Neural cell (in vitro differentiated cells): ENCODE measurements around the gene MPPED2. TPM values are rescaled to one million over a fixed set of nuclear protein-coding genes. Genes with fewer than 3 reads are reported as not detected.

Experiments used
- H2AFZ ChIP-seq: fragments of 200-600, 300-800 bp; sonication (generic), shearing (Covaris generic); 2 replicates; pipeline ENCODE4 v1.6.0; 2014; ENCODE audit warnings: low read depth, mild to moderate bottlenecking, antibody characterized with exemption, low read length, moderate library complexity
- H3F3A ChIP-seq: fragments of 200-600 bp; shearing (Covaris generic); 2 replicates; pipeline ENCODE4 v1.6.1; 2016; ENCODE audit warnings: mild to moderate bottlenecking, moderate library complexity, mixed read lengths, antibody characterized with exemption, low read length; ENCODE audit not compliant: insufficient read depth, poor library complexity, severe bottlenecking
- H3K27ac ChIP-seq: fragments of 200-600, 300-800 bp; sonication (generic), shearing (Covaris generic); 2 replicates; pipeline ENCODE4 v1.5.1; 2014; ENCODE audit warnings: mild to moderate bottlenecking, low read length, moderate library complexity
- H3K27me3 ChIP-seq: fragments of 300-800, 200-600 bp; sonication (generic), shearing (Covaris generic); 2 replicates; pipeline ENCODE4 v1.6.0; 2014; ENCODE audit warnings: mild to moderate bottlenecking, low read depth, low read length, moderate library complexity; ENCODE audit not compliant: insufficient read depth
- H3K36me3 ChIP-seq: fragments of 300-800, 200-600 bp; sonication (generic), shearing (Covaris generic); 2 replicates; pipeline ENCODE4 v1.5.1; 2014; ENCODE audit warnings: mild to moderate bottlenecking, antibody characterized with exemption, low read length, moderate library complexity; ENCODE audit not compliant: insufficient read depth
- H3K4me2 ChIP-seq: fragments of 300-800, 200-600 bp; sonication (generic), shearing (Covaris generic); 2 replicates; pipeline ENCODE4 v1.6.0; 2014; ENCODE audit warnings: mild to moderate bottlenecking, low read length
- H3K4me3 ChIP-seq: fragments of 300-800, 200-600 bp; sonication (generic), shearing (Covaris generic); 2 replicates; pipeline ENCODE4 v1.5.1; 2014; ENCODE audit warnings: mild to moderate bottlenecking, low read length, moderate library complexity
- H3K79me2 ChIP-seq: fragments of 200-600 bp; shearing (Covaris generic); replicated peaks from 2 replicates; pipeline ENCODE4 v1.6.0; 2014; ENCODE audit warnings: mild to moderate bottlenecking, low read length, moderate library complexity; ENCODE audit not compliant: insufficient read depth
- H3K9ac ChIP-seq: fragments of 300-800, 200-600 bp; sonication (generic), shearing (Covaris generic); 2 replicates; pipeline ENCODE4 v1.6.1; 2016; ENCODE audit warnings: mild to moderate bottlenecking, low read length, mixed read lengths
- H3K9me2 ChIP-seq: fragments of 200-600 bp; shearing (Covaris generic); 2 replicates; pipeline ENCODE4 v1.6.1; 2016; ENCODE audit warnings: mild to moderate bottlenecking, low read length, mixed read lengths; ENCODE audit not compliant: insufficient read depth
- H3K9me3 ChIP-seq: fragments of 200-600, 300-800 bp; sonication (generic), shearing (Covaris generic); 2 replicates; pipeline ENCODE4 v1.6.1; 2016; ENCODE audit warnings: mild to moderate bottlenecking, mixed run types, low read length, moderate library complexity, mixed read lengths
- H4K20me1 ChIP-seq: fragments of 200-600 bp; shearing (Covaris generic); 2 replicates; pipeline ENCODE4 v1.6.1; 2016; ENCODE audit warnings: mild to moderate bottlenecking, mixed run types; ENCODE audit not compliant: insufficient read depth
- EP300 ChIP-seq: fragments of 450-650 bp; conservative IDR thresholded peaks from 2 replicates; pipeline ENCODE4 v1.6.1; 2014; ENCODE audit warnings: antibody characterized with exemption, mild to moderate bottlenecking, moderate library complexity; ENCODE audit not compliant: poor library complexity, severe bottlenecking
- EZH2 ChIP-seq: fragments of 200-600, 300-800 bp; shearing (Covaris generic), sonication (generic); IDR thresholded peaks from 2 replicates; pipeline ENCODE4 v1.6.1; 2014; ENCODE audit warnings: antibody characterized with exemption, low read length, borderline replicate concordance, mild to moderate bottlenecking; ENCODE audit not compliant: insufficient read depth, poor library complexity, severe bottlenecking
- MXI1 ChIP-seq: fragments of 450-650 bp; conservative IDR thresholded peaks from 2 replicates; pipeline ENCODE4 v1.6.1; 2014; ENCODE audit warnings: antibody characterized with exemption, mild to moderate bottlenecking; ENCODE audit not compliant: poor library complexity, severe bottlenecking
- POLR2AphosphoS5 ChIP-seq: IDR thresholded peaks from 2 replicates; pipeline ENCODE4 v1.6.1; 2012
- RAD21 ChIP-seq: fragments of 450-650 bp; conservative IDR thresholded peaks from 2 replicates; pipeline ENCODE4 v1.6.1; 2014; ENCODE audit warnings: antibody characterized with exemption, mild to moderate bottlenecking, moderate library complexity
- SMC3 ChIP-seq: fragments of 450-650 bp; conservative IDR thresholded peaks from 2 replicates; pipeline ENCODE4 v1.6.1; 2014; ENCODE audit warnings: antibody characterized with exemption, mild to moderate bottlenecking, moderate library complexity; ENCODE audit not compliant: poor library complexity
- TAF1 ChIP-seq: IDR thresholded peaks from 2 replicates; pipeline ENCODE4 v1.6.1; 2012; ENCODE audit warnings: low read depth
- polyA plus RNA-seq: library from polyadenylated mRNA; depleted of rRNA; stranded (reverse); fragments of >200 nt; gene quantifications from 2 replicates; pipeline ENCODE4 v1.2.3, GENCODE V29; 2014
- TF ChIP-seq, protein P1 (sequence below): IDR thresholded peaks from 2 replicates; pipeline ENCODE4 v1.6.1; 2012; ENCODE audit warnings: borderline replicate concordance
- TF ChIP-seq, protein P2 (sequence below): fragments of 450-650 bp; IDR thresholded peaks from 2 replicates; pipeline ENCODE4 v1.5.1; 2014; ENCODE audit warnings: antibody characterized with exemption, mild to moderate bottlenecking, moderate library complexity; ENCODE audit not compliant: poor library complexity, severe bottlenecking

MPPED2 gene
- polyA plus RNA-seq, 1 donor from 2014 or later: 99.7 TPM

DNA sequence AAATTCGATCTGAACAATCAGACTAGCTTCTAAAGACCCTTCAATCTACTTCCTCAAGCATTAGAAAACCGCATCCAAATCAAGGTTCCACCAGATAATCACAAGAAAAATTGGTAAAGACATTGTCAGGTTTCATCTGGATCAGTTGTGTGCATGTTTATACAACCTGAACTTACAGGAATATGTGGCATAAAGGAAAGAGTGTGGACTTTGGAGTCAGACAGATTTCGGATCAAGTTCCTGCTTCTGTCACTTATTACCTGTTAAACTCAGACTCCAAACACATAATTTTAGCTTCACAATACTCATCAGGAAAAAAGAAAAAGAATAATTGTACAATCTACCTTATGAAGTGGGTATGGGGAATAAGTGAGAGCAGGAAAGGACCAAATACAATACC is 80.5 kb downstream of the MPPED2 start:
- no peaks in the 10 kb centered on the region for H4K20me1 ChIP-seq
- H3K4me3 ChIP-seq: no peak overlapping the region
- H3K36me3 ChIP-seq: no peaks in the 10 kb centered on the region
- no peak overlapping the region for H2AFZ ChIP-seq
- peaks cover 37% of the 10 kb centered on the region for H3K79me2 ChIP-seq
- H3K9me2 ChIP-seq: no peaks in the 10 kb centered on the region
- no peaks in the 10 kb centered on the region for H3K9me3 ChIP-seq
- no peaks in the 10 kb centered on the region for H3F3A ChIP-seq
- no peak overlapping the region for H3K4me2 ChIP-seq
- TF ChIP-seq EP300 (no peak), EZH2 (no peak), RAD21 (no peak), MXI1 (no peak), TAF1 (no peak), POLR2AphosphoS5 (no peak), SMC3 (no peak)
- TF ChIP-seq, protein P1, sequence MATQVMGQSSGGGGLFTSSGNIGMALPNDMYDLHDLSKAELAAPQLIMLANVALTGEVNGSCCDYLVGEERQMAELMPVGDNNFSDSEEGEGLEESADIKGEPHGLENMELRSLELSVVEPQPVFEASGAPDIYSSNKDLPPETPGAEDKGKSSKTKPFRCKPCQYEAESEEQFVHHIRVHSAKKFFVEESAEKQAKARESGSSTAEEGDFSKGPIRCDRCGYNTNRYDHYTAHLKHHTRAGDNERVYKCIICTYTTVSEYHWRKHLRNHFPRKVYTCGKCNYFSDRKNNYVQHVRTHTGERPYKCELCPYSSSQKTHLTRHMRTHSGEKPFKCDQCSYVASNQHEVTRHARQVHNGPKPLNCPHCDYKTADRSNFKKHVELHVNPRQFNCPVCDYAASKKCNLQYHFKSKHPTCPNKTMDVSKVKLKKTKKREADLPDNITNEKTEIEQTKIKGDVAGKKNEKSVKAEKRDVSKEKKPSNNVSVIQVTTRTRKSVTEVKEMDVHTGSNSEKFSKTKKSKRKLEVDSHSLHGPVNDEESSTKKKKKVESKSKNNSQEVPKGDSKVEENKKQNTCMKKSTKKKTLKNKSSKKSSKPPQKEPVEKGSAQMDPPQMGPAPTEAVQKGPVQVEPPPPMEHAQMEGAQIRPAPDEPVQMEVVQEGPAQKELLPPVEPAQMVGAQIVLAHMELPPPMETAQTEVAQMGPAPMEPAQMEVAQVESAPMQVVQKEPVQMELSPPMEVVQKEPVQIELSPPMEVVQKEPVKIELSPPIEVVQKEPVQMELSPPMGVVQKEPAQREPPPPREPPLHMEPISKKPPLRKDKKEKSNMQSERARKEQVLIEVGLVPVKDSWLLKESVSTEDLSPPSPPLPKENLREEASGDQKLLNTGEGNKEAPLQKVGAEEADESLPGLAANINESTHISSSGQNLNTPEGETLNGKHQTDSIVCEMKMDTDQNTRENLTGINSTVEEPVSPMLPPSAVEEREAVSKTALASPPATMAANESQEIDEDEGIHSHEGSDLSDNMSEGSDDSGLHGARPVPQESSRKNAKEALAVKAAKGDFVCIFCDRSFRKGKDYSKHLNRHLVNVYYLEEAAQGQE: no peak
- TF ChIP-seq, protein P2, sequence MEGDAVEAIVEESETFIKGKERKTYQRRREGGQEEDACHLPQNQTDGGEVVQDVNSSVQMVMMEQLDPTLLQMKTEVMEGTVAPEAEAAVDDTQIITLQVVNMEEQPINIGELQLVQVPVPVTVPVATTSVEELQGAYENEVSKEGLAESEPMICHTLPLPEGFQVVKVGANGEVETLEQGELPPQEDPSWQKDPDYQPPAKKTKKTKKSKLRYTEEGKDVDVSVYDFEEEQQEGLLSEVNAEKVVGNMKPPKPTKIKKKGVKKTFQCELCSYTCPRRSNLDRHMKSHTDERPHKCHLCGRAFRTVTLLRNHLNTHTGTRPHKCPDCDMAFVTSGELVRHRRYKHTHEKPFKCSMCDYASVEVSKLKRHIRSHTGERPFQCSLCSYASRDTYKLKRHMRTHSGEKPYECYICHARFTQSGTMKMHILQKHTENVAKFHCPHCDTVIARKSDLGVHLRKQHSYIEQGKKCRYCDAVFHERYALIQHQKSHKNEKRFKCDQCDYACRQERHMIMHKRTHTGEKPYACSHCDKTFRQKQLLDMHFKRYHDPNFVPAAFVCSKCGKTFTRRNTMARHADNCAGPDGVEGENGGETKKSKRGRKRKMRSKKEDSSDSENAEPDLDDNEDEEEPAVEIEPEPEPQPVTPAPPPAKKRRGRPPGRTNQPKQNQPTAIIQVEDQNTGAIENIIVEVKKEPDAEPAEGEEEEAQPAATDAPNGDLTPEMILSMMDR: no peak
- no peak overlapping the region for H3K9ac ChIP-seq
- H3K27me3 ChIP-seq: no peaks in the 10 kb centered on the region
- H3K27ac ChIP-seq: no peak overlapping the region

DNA sequence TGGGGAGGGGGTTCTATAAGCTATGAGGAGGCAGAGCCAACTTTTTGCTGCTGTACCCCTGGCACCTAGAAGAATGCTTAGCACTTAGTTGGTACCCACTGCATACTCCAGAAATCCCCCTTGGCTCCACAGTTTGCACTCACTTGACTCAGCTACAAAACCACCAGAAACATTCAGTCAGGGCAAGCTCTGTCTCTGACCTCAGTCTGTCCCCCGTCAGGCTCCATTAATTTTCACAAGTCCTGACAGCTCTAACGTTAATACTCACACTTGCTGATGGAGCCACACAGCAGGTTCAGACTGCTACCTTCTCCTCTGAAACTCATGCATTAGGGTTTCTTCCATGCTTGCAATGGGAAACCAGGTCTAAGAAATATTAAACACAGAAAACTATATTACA is 81.7 kb downstream of the MPPED2 start:
- no peak overlapping the region for H3K4me2 ChIP-seq
- H3K27ac ChIP-seq: no peak overlapping the region
- H3K9ac ChIP-seq: no peak overlapping the region
- no peak overlapping the region for H3K4me3 ChIP-seq
- H4K20me1 ChIP-seq: no peaks in the 10 kb centered on the region
- TF ChIP-seq EZH2 (no peak), TAF1 (no peak), SMC3 (no peak), RAD21 (no peak), POLR2AphosphoS5 (no peak), EP300 (no peak), MXI1 (no peak)
- TF ChIP-seq, protein P1: no peak
- TF ChIP-seq, protein P2: no peak
- no peaks in the 10 kb centered on the region for H3F3A ChIP-seq
- no peaks in the 10 kb centered on the region for H3K36me3 ChIP-seq
- H3K9me3 ChIP-seq: no peaks in the 10 kb centered on the region
- peaks cover 42% of the 10 kb centered on the region for H3K79me2 ChIP-seq
- H2AFZ ChIP-seq: no peak overlapping the region
- H3K27me3 ChIP-seq: no peaks in the 10 kb centered on the region
- no peaks in the 10 kb centered on the region for H3K9me2 ChIP-seq
